ENCODE measurements around the gene CDH13. TPM values are rescaled to one million over a fixed set of nuclear protein-coding genes. Genes with fewer than 3 reads are reported as not detected.

CDH13 gene
- total RNA-seq, 1 donor from 2014 or later, result not detected

- peaks cover 3% of the 10 kb centered on the region for H3K27me3 Mint-ChIP-seq
- no peaks in the 10 kb centered on the region for H3K9me3 Mint-ChIP-seq
- no peaks in the 10 kb centered on the region for H3K36me3 Mint-ChIP-seq (ENCODE audit: low read depth)
- ATAC-seq (ENCODE audit: low read depth), result no peak
- H3K4me1 Mint-ChIP-seq, result no peaks in the 10 kb centered on the region
- intact Hi-C loops (cut with micrococcal nuclease), result no loop called here
- H3K27ac Mint-ChIP-seq, result no peak overlapping the region
- TF ChIP-seq CTCF (IDR thresholded peaks at IDR 0.05), result no peak
- POLR2A ChIA-PET, result no interaction called here
- H3K4me3 Mint-ChIP-seq, result no peak overlapping the region
- no peak for DNase-seq
- CTCF ChIA-PET, result no interaction called here
Observed at GRCh38 chr16:83630979-83631378, 1004.2 kb downstream of the CDH13 start.

GRCh38 chr16:83633286-83633685 is 1006.5 kb downstream of the CDH13 start:
- no peaks in the 10 kb centered on the region for H3K4me1 Mint-ChIP-seq

GRCh38 chr16:83648347-83648746 is 1021.6 kb downstream of the CDH13 start:
- Mint-ChIP-seq H3K9me3 (no peaks in the 10 kb centered on the region), H3K27ac (no peak overlapping the region), H3K36me3 (ENCODE audit: low read depth) (no peaks in the 10 kb centered on the region), H3K4me3 (no peak overlapping the region), H3K4me1 (no peaks in the 10 kb centered on the region), H3K27me3 (peaks cover 7% of the 10 kb centered on the region)
- intact Hi-C loops (cut with micrococcal nuclease), result no loop called here
- POLR2A ChIA-PET, result no interaction called here
- DNase-seq (no peak), ATAC-seq (ENCODE audit: low read depth) (no peak)
- CTCF ChIA-PET, result no interaction called here
- no peak for TF ChIP-seq CTCF (IDR thresholded peaks at IDR 0.05)

More at GRCh38 chr16:83633286-83633685, 1006.5 kb downstream of the CDH13 start:
- TF ChIP-seq CTCF (IDR thresholded peaks at IDR 0.05), result no peak
- ChIA-PET POLR2A (no interaction called here), CTCF (no interaction called here)
- Mint-ChIP-seq H3K4me3 (no peak overlapping the region), H3K27ac (no peak overlapping the region), H3K27me3 (peaks cover 3% of the 10 kb centered on the region), H3K9me3 (no peaks in the 10 kb centered on the region), H3K36me3 (ENCODE audit: low read depth) (no peaks in the 10 kb centered on the region)
- no peak for ATAC-seq (ENCODE audit: low read depth)
- DNase-seq, result no peak
- intact Hi-C loops (cut with micrococcal nuclease), result no loop called here

- DNase-seq (no peak), ATAC-seq (ENCODE audit: low read depth) (no peak)
- no peaks in the 10 kb centered on the region for H3K4me1 Mint-ChIP-seq
- no peak overlapping the region for H3K27ac Mint-ChIP-seq
- ChIA-PET POLR2A (no interaction called here), CTCF (no interaction called here)
- peaks cover 5% of the 10 kb centered on the region for H3K27me3 Mint-ChIP-seq
- no peaks in the 10 kb centered on the region for H3K9me3 Mint-ChIP-seq
- H3K4me3 Mint-ChIP-seq, result no peak overlapping the region
- no peak for TF ChIP-seq CTCF (IDR thresholded peaks at IDR 0.05)
- no peaks in the 10 kb centered on the region for H3K36me3 Mint-ChIP-seq (ENCODE audit: low read depth)
- intact Hi-C loops (cut with micrococcal nuclease), result no loop called here
Observed at GRCh38 chr16:83651871-83652270, 1025.1 kb downstream of the CDH13 start.

- Mint-ChIP-seq H3K4me1 (no peaks in the 10 kb centered on the region), H3K36me3 (ENCODE audit: low read depth) (no peaks in the 10 kb centered on the region), H3K27ac (no peak overlapping the region), H3K4me3 (no peak overlapping the region), H3K9me3 (no peaks in the 10 kb centered on the region), H3K27me3 (peaks cover 4% of the 10 kb centered on the region)
- ChIA-PET POLR2A (no interaction called here), CTCF (no interaction called here)
- DNase-seq (no peak), ATAC-seq (ENCODE audit: low read depth) (no peak)
- no peak for TF ChIP-seq CTCF (IDR thresholded peaks at IDR 0.05)
- intact Hi-C loops (cut with micrococcal nuclease), result no loop called here
Observed at GRCh38 chr16:83652943-83653342, 1026.2 kb downstream of the CDH13 start.

Measured in activated B cell treated with CpG ODN at 0.5 μM for 24 hours (primary cell).